Measurements from ENCODE around the gene MCM8. TPM values are rescaled to one million over a fixed set of nuclear protein-coding genes. Genes with fewer than 3 reads are reported as not detected.
"Not testable (repeated sequence)": the region's sequence is repeated elsewhere in the genome, so short reads cannot be mapped to it uniquely, and the experiment has no call there.

MCM8 gene
- total and polyA plus RNA-seq, 7 donors: 1.8 to 8.0 (median 5.6) TPM

DNA sequence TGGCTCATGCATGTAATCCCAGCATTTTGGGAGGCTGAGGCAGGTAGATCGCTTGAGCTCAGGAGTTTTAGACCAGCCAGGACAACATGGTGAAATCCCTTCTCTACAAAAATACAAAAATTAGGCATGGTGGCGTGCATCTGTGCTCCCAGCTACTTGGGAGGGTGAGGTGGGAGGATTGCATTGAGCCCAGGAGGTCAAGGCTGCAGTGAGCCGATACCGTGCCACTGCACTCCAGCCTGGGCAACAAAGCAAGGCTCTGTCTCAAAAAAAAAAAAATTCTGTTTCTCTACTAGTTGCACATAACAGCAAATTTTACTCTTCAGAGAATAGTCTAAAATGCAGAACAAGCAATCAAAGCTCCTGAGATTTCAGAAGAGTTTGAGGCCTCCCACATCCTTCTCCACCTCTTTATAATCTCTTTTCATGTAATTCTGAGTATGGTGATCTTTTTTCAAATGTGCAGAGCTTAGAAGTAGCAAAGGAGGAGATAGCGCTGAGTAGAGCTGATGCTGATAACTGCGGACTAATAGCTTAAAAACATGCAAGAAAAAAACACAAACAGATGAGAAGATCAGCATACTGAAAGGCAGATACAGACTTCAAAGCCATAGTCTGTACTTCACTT is 80.1 kb downstream of the MCM8 start:
- Histone ChIP-seq H3K27me3 (no peaks in the 10 kb centered on the region), H3K36me3 (peaks cover 0 to 35% (median 13%) of the 10 kb centered on the region in 4 donors), H3K4me1 (peaks cover 0 to 20% (median 5%) of the 10 kb centered on the region in 4 donors), H3K27ac (no peak overlapping the region), H3K4me3 (no peak overlapping the region), H3K9me3 (no peaks in the 10 kb centered on the region)
- 82 to 90% methylated on average over 6 of the region's 6 CpGs for WGBS, 2 donors
- TF ChIP-seq EP300 (IDR thresholded peaks at IDR 0.05): no peak
- TF ChIP-seq POLR2A (IDR thresholded peaks at IDR 0.05): no peak
- no peak for TF ChIP-seq POLR2AphosphoS5 (IDR thresholded peaks at IDR 0.05)
- TF ChIP-seq, protein P1, sequence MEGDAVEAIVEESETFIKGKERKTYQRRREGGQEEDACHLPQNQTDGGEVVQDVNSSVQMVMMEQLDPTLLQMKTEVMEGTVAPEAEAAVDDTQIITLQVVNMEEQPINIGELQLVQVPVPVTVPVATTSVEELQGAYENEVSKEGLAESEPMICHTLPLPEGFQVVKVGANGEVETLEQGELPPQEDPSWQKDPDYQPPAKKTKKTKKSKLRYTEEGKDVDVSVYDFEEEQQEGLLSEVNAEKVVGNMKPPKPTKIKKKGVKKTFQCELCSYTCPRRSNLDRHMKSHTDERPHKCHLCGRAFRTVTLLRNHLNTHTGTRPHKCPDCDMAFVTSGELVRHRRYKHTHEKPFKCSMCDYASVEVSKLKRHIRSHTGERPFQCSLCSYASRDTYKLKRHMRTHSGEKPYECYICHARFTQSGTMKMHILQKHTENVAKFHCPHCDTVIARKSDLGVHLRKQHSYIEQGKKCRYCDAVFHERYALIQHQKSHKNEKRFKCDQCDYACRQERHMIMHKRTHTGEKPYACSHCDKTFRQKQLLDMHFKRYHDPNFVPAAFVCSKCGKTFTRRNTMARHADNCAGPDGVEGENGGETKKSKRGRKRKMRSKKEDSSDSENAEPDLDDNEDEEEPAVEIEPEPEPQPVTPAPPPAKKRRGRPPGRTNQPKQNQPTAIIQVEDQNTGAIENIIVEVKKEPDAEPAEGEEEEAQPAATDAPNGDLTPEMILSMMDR (IDR thresholded peaks at IDR 0.05): no peak
- intact Hi-C loops (cut with DNase I): no loop called here
- DNase-seq: no peak

DNA sequence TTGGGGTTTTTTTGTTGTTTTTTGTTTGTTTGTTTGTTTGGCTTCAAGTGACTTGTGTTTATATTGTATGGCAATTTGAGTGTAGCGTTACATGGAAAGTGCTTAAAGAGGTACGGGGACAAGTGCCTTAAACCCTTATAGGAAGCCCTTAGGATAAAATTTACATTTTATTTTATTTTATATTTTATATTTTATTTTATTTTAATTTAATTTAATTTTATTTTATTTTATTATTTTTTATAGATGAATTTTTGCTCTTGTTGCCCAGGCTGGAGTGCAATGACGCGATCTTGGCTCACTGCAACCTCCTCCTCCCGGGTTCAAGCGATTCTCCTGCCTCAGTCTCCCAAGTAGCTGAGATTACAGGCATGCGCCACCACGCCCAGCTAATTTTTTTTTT is 82.5 kb downstream of the MCM8 start:
- DNase-seq; intact Hi-C loops (cut with DNase I); H3K9me3 ChIP-seq; H3K4me3 ChIP-seq; H3K27ac ChIP-seq; H3K27me3 ChIP-seq: not testable (repeated sequence)
- 97% methylated on average over 8 of the region's 8 CpGs for WGBS, 2 donors
- Histone ChIP-seq H3K36me3 (peaks cover 3 to 46% (median 20%) of the 10 kb centered on the region in 4 donors), H3K4me1 (peaks cover 0 to 20% (median 5%) of the 10 kb centered on the region in 4 donors)

DNA sequence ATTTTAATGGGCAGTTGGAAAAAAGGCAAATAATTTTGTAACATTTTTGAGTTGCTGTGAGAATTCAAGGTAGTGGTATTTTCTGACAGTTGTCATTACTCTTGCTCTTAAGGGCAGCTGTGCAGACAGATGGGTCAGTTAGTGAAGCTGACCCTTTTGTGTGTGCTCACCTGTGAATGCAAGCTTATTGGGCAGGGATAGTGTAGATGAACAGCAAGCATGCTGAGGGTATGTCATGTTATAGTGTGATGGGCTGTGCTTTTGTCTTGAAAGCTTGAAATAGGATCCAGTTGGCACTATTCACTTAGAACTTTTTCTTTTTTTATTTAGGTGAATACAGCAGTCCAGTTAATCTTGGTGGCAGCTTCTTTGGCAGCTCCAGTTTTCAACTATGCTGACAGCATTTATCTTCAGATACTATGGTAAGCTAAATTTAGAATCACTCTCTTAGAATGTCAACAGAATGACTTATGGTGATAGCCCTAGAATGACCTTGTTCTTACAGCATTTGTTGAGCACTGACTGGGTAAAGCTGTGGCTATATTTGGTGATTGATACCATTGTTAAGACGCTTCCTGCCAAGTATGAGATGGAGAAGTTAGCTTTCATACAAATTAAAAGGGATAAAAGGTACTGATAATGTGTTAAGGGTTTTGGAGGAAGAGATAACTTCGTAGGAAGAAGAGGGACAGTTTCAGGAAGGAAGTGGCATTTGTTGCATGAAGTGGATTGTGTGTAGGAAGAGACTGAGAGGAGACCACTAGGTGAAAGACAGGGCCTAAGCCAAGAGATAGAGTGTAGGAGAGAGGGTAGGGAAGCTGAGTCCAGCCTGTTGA is 83.9 kb downstream of the MCM8 start:
- Histone ChIP-seq H3K27me3 (no peaks in the 10 kb centered on the region), H3K9me3 (no peaks in the 10 kb centered on the region), H3K27ac (no peak overlapping the region), H3K4me1 (peaks cover 0 to 14% (median 5%) of the 10 kb centered on the region in 4 donors), H3K4me3 (no peak overlapping the region), H3K36me3 (peaks cover 3 to 59% (median 23%) of the 10 kb centered on the region in 4 donors)
- 70% methylated on average over 2 of the region's 2 CpGs for WGBS, 2 donors
- DNase-seq: no peak
- intact Hi-C loops (cut with DNase I): no loop called here
- TF ChIP-seq POLR2AphosphoS5 (IDR thresholded peaks at IDR 0.05) (no peak), POLR2A (IDR thresholded peaks at IDR 0.05) (no peak), EP300 (IDR thresholded peaks at IDR 0.05) (no peak)
- TF ChIP-seq, protein P1 (IDR thresholded peaks at IDR 0.05): no peak

DNA sequence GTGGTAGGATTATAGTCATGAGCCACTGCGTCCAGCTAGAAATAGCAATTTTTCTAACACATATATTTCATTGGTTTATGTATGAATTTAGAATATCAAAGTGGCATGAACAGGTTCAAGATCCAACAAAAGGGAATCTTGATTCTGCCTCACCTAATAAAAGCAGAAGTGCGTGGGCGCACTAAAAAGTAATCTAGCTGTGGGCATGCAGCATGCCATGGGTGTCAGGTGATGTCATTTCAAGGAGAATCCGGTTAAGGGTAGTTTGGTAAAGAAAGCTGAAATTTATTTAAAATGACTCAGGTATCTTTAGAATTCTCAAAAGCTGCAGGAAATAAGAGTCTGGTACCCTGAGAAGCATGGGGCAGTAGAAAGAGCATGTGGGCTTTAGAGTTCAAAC is 85.8 kb downstream of the MCM8 start:
- Histone ChIP-seq H3K4me3 (no peak overlapping the region), H3K4me1 (peaks cover 0 to 9% (median 4%) of the 10 kb centered on the region in 4 donors), H3K27me3 (no peaks in the 10 kb centered on the region), H3K27ac (no peak overlapping the region), H3K36me3 (peaks cover 10 to 77% (median 26%) of the 10 kb centered on the region in 4 donors), H3K9me3 (no peaks in the 10 kb centered on the region)
- no peak for TF ChIP-seq EP300 (IDR thresholded peaks at IDR 0.05)
- intact Hi-C loops (cut with DNase I): no loop called here
- DNase-seq: no peak
- 94 to 98% methylated on average over 4 of the region's 4 CpGs for WGBS, 2 donors

DNA sequence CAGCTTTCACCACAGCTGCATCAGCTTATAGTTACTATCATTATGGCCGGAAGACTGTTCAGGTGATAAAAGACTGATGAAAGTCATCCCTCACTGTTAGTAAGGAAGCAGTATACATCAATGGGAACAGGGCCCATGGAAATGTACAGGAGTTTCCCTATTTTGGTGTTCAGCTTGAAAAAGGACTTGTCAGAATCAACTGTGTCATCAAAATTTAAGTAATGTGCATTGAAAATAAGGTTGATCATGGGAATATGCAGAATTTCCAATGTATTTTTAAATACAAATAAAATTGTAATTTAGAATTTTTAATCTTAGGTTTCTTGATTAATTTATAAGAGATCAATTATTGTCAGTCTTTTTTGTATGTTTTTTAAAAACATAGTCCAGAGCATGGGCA is 86.6 kb downstream of the MCM8 start:
- Histone ChIP-seq H3K27ac (no peak overlapping the region), H3K36me3 (peaks cover 16 to 84% (median 29%) of the 10 kb centered on the region in 4 donors), H3K9me3 (no peaks in the 10 kb centered on the region), H3K4me1 (peaks cover 0 to 9% (median 4%) of the 10 kb centered on the region in 4 donors), H3K27me3 (no peaks in the 10 kb centered on the region), H3K4me3 (no peak overlapping the region)
- intact Hi-C loops (cut with DNase I): no loop called here
- TF ChIP-seq POLR2AphosphoS5 (IDR thresholded peaks at IDR 0.05) (no peak), POLR2A (IDR thresholded peaks at IDR 0.05) (no peak), EP300 (IDR thresholded peaks at IDR 0.05) (no peak)
- TF ChIP-seq, protein P1 (IDR thresholded peaks at IDR 0.05): no peak
- 72 to 88% methylated on average over 1 of the region's 1 CpG for WGBS, 2 donors
- DNase-seq: no peak

Data from sigmoid colon (tissue), 7 donors.